GM18867 (cell line): ENCODE data around the gene ST3GAL5.
"Not testable (repeated sequence)": the region's sequence is repeated elsewhere in the genome, so short reads cannot be mapped to it uniquely, and the experiment has no call there.

Experiments used
- ATAC-seq: cut with Tn5 transposase; IDR thresholded peaks from one replicate; pipeline ENCODE4 v1.9.1; 2021; ENCODE audit warnings: mild to moderate bottlenecking, moderate library complexity; ENCODE audit not compliant: unreplicated experiment

Gene ST3GAL5

GRCh38 chr2:85840091-85840490, 48.7 kb downstream of the ST3GAL5 start:
- ATAC-seq, result peak; percentile 86

- ATAC-seq, result no peak
These were observed 49.3 kb downstream of the ST3GAL5 start for GRCh38 chr2:85839461-85839860.

- no peak for ATAC-seq
These were observed 50.1 kb downstream of the ST3GAL5 start for GRCh38 chr2:85838641-85839040.

GRCh38 chr2:85838181-85838580, 50.6 kb downstream of the ST3GAL5 start:
- ATAC-seq, result no peak

- no peak for ATAC-seq
These were observed 54.3 kb downstream of the ST3GAL5 start for GRCh38 chr2:85834466-85834865.

GRCh38 chr2:85831735-85832134, 57.1 kb downstream of the ST3GAL5 start:
- no peak for ATAC-seq

- ATAC-seq, result no peak
These were observed 58.1 kb downstream of the ST3GAL5 start for GRCh38 chr2:85830645-85831044.

- not testable (repeated sequence) for ATAC-seq
These were observed 59.4 kb downstream of the ST3GAL5 start for GRCh38 chr2:85829394-85829793.

GRCh38 chr2:85828725-85829124, 60.1 kb downstream of the ST3GAL5 start:
- ATAC-seq, result no peak

GRCh38 chr2:85827879-85828569, 60.8 kb downstream of the ST3GAL5 start:
- ATAC-seq, result no peak

GRCh38 chr2:85826990-85827878, 61.6 kb downstream of the ST3GAL5 start:
- peak; percentile 84 for ATAC-seq

GRCh38 chr2:85823951-85824350, 64.8 kb downstream of the ST3GAL5 start:
- no peak for ATAC-seq

- ATAC-seq, result no peak
These were observed 66.0 kb downstream of the ST3GAL5 start for GRCh38 chr2:85822766-85823165.

- no peak for ATAC-seq
These were observed 68.8 kb downstream of the ST3GAL5 start for GRCh38 chr2:85819811-85820510.

- no peak for ATAC-seq
These were observed 73.8 kb downstream of the ST3GAL5 start for GRCh38 chr2:85814802-85815550.

- peak; percentile 54 for ATAC-seq
These were observed 74.6 kb downstream of the ST3GAL5 start for GRCh38 chr2:85813982-85814801.

GRCh38 chr2:85813211-85813981, 75.4 kb downstream of the ST3GAL5 start:
- ATAC-seq, result no peak

GRCh38 chr2:85812094-85812735, 76.6 kb downstream of the ST3GAL5 start:
- ATAC-seq, result no peak
